Stimulated activated CD4-positive, alpha-beta T cell treated with anti-CD3 and anti-CD28 coated beads, Interleukin-2, amount 100 ng/mL, for 24 hours (primary cell): ENCODE data around the gene MPHOSPH8.

Experiments used
- DNase-seq, 2 donors: peaks; one replicate each; pipeline ENCODE4 v3.0.0-alpha.2; 2020

MPHOSPH8 gene, protein sequence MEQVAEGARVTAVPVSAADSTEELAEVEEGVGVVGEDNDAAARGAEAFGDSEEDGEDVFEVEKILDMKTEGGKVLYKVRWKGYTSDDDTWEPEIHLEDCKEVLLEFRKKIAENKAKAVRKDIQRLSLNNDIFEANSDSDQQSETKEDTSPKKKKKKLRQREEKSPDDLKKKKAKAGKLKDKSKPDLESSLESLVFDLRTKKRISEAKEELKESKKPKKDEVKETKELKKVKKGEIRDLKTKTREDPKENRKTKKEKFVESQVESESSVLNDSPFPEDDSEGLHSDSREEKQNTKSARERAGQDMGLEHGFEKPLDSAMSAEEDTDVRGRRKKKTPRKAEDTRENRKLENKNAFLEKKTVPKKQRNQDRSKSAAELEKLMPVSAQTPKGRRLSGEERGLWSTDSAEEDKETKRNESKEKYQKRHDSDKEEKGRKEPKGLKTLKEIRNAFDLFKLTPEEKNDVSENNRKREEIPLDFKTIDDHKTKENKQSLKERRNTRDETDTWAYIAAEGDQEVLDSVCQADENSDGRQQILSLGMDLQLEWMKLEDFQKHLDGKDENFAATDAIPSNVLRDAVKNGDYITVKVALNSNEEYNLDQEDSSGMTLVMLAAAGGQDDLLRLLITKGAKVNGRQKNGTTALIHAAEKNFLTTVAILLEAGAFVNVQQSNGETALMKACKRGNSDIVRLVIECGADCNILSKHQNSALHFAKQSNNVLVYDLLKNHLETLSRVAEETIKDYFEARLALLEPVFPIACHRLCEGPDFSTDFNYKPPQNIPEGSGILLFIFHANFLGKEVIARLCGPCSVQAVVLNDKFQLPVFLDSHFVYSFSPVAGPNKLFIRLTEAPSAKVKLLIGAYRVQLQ

DNA sequence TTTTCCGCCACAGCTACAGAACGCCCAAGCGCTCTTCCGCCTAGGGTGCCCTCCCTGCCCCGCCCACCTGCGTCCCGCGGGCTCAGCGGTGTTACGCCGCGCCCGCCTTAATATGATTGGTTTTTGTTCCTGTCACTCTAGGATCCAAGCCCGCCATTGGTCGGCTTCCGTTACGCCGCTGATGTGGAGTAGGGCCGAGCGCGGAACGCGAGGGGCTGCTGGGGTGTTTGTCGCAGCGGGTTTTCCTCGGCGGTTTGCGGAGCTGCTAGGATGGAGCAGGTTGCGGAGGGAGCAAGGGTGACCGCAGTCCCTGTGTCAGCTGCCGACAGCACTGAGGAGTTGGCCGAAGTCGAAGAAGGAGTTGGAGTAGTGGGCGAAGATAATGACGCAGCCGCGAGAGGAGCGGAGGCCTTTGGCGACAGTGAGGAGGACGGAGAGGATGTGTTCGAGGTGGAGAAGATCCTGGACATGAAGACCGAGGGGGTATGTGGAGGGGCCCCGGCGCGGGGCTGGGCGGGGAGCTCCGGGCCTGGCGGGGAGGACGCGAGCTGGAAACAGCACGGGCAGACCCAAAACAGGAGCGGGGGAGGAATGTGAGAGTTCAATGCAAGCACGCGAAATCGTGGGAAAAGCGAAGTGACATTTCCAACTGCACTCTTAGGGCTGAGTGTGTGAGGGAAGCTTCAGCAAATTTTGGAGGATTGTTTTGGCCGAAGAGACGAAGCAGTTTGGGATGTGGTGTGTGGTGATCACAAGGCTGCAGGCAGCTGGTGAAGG is at the start of gene MPHOSPH8:
MPHOSPH8 (plus strand) TSS at position 181 of the 777 bp plus-strand sequence; CDS start at position 271, 90 bp downstream.
- peak; percentile 91 to 93 for DNase-seq

DNA sequence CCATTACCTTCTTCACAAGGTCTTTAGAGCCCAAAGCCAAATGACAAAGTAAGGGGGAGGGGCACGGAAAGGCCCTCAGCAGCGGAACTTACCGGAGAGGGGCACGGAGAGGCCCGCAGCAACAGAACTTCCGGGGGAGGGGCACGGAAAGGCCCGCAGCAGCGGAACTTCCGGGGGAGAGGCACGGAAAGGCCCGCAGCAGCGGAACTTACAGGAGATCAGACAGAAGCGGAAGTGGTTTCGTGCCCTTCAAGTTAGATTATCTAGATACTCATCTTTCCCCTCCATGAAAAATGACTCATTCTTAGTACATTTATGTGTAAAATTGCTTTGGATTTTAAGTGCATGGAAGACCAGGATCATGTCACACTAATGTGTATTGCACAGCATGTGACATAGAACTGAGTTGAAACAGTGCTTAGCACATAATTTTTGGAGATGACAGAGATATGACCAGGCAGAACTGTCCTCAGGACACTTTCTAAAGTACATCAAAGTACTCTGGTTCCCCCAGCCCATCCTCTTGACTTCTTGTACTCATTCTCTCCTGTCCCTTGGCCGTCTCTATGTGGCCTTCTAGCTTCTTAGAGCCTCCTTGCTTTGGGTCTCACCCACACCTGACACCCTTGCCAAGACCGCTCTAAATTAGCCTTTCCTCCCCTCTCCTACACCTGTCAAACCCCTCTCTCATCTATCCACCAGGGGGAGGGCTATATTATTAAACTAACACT is 46.4 kb upstream of the MPHOSPH8 start:
- DNase-seq, result peak; percentile 79 to 80

DNA sequence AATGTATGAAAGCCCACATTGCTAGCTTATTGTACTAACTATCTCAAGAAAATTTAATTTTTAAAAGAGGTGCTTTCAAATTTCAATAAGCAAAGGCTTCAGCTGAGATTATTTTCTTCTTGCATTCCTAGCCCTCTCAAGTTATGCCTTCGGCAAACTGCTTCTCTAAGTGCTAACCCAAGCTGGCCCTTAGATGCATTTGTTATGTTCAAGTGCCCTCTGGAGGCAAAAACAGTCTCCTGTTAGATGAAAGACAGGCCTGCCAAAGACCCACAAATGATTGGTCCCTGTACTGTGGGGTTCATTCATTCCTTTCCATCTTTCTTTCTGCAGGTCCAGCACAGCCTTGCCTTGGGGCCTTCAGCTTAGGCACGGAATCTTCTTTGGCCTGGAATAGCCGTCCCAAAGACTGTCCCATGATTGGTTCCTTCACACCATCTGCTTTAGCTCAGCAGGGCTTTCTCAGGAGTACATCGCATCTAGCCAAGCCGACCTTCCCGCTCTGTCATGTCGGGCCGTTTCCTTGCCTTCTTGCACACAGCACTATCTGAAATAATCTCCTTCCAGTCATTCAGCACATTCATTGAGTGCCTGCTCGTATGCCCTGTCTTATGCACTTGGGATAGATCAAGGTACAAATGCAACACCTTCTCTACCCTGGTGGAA is 45.7 kb upstream of the MPHOSPH8 start:
- DNase-seq, result peak in 1 of 2 donors; percentile 34

DNA sequence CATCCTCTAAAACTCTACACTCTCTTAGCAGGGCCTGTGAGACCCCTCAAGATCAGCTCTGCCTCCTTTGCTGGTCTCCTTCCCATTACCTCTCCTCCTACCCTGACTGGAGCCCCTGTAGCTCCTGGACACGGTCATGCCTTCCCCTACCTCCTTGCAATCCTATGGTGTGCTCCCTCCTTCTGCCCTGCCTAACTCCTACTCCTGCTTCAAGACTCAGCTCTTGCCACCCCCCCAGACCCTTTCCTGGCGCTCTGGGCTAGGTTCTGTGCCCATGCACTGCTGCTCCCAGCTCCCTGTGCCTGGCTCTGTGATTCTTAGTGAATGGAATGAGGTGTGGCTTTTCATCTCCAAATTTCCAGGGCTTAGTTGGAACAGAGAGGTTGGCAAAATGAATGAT is 44.1 kb upstream of the MPHOSPH8 start:
- no peak for DNase-seq

DNA sequence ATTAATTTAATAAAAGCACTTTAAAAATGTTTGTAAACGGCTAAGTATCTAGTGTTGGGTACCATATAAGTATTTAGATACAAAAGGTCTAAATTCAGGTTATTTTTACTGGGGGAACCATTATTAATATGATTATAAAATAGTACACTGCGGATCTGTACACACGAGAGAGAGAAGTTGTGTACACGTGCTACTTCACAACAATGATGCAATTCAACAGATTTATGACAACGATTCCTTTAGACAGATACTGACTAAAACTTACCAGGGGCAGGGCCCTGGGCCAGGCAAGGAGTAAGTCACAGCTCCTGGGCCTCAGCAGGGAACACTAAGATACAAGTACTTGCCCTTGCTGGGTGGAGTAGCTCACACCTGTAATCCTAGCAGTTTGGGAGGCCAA is 43.0 kb upstream of the MPHOSPH8 start:
- no peak for DNase-seq

DNA sequence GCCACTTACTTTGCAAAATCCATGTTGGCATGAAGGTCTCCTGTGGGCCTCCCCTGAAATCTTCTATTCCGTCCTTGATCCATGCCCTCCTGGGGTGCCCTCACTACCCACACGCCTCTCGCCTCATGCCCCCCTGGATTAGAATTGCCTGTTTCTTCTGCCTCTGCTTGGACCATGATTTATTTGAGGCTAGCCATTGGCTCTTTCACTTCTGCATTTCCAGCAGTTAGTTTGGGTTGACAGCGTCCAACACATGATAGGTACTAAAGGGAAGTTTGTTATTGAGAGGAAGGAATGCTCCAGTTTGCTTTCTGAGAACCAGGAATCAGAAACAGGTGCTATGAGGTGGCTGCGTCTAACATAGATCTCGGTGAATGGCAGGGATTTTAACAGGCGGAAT is 41.6 kb upstream of the MPHOSPH8 start:
- no peak for DNase-seq

DNA sequence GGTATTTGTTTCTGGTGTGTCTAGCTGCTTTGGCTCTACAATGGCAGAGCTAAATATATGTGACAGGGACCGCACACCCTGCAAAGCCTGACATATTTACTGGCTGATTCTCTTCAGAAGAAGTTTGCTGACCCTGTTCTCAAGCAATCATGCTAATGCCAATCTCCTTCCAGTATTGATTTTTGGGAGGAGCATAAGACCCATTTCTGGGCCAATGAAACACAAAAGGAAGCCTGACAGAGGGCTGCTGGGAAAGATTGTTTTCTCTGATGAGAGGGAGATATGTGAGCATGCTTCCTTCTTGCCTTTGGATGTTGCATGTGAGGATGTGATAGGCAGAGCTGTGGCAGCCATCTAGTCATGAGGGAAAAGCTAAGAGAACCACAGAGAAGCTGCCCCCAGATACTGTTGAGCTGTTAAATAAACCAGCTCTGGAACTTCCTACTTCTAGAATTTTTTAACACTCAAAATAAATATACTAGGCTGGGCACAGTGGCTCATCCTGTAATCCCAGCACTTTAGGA is 40.7 kb upstream of the MPHOSPH8 start:
- DNase-seq, result no peak

DNA sequence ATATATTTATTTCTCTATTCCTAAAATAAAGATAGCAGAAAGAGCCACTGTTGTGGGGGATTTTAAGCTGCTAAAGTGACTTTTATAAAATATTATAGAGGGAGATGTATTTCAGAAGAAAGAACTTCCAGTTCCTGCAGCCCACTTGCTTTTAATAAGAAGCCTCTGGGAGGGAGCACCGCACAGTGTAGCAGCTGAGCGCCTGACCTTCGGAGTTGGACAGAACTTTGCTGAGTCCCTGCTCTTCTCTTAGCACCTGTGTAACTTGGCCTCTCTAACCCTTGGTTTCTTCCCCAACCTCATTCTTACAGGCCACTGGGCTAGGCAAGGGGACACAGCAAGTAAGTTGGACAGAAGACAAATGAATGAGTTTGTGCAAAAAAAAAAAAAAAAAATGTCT is 37.4 kb upstream of the MPHOSPH8 start:
- no peak for DNase-seq

DNA sequence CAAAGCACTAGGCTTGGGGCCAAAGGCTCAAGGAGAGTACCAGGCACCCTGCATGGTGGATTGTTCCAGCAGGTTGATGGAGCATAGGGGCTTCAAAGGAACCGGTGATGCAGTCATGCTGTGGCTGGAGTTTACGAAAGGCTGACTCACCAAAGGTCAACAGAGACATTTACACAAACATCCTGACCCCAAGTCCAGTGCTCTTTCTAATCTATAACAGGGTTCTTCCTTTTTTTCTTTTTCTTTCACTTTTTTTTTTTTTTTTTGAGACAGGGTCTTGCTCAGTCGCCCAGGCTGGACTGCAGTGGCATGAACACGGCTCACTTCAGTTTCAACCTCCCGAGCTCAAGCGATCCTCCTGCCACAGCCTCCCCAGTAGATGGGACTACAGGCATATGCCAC is 36.5 kb upstream of the MPHOSPH8 start:
- DNase-seq, result no peak

DNA sequence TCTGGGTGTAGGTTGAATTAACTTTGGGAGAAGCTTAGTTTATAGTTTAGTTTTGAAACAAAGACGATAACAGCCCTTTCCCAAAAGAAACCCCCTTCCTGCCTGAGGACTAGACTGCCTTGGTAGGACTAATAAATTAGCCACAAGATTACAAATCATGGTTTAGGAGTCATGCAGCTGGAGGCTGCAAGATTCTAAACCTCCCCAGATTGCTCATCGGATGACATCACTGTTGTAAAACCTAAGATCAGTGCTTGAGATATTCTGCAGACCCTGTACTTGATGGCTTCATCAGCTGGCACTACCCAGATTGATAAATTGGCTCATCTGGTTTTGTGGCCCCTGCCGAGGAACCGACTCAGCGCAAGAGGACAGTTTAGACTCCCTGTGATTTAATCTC is 35.9 kb upstream of the MPHOSPH8 start:
- no peak for DNase-seq

DNA sequence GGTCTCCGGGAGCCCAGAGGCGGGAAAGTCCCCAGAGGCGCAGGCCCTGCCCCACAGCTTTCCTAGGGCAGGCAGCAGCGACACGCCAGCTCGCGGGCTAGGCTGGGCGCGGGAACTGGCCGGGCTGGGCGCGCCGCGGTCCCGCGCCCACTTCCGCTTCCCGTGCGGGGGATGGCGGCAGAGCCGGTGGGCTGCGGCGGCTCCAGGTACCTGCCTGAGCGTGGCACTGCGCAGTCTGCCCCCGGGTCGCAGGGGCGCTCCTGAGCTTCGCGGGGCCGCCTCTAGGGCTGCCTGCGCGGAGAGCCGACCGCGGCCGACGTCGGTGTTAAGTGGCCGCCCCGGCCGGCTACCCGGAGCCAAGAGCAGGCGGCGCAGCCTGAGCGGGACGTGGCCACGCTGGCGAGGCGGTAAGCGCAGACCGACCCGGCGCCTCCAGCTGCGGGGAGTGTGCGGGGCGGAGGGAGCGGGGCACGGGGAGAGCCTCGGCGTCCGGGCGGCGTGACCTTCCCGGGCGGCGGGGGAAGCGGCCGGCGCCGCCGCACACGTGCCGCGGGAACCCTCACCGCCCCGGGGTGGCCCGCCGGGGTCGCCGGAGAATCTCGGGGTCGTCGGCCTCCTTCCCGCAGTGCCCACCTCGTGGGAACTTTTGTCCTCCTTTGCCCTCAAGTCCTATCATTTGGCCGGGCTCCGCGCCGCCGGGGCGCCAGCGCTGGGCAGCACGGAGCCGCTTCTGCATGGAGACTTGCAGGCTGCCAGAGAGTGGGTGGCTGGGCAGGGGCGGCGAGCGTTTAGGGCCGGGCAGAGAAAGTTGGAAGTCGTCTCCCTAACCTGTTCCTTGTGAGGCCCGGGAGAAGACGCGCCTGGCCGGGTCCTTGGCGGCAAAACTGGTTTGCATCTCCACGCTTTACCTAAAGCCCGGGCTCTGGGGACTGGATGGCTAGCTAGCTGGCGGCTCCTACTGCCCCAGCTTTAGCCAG is 31.4 kb upstream of the MPHOSPH8 start:
- peak; percentile 27 to 65 for DNase-seq

DNA sequence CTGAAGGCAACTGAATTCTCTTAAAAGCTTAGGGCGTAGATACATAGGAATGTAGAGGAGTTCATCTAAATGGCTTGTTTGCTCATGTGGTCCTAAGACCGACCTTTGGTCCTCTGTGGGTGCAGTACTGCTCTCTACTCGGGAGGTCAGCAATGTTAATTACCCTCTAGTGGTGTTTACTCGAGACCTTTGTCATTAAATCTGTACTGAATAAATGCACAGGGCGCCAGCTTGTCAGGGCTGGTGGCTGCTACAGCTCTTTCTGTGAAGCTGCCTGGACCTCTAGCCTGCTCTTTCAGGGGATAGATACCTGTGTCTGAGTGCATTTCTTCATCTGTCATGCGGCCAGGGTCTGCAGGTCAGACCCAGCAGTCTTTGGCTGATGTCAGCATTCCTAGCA is 29.2 kb upstream of the MPHOSPH8 start:
- DNase-seq, result no peak

DNA sequence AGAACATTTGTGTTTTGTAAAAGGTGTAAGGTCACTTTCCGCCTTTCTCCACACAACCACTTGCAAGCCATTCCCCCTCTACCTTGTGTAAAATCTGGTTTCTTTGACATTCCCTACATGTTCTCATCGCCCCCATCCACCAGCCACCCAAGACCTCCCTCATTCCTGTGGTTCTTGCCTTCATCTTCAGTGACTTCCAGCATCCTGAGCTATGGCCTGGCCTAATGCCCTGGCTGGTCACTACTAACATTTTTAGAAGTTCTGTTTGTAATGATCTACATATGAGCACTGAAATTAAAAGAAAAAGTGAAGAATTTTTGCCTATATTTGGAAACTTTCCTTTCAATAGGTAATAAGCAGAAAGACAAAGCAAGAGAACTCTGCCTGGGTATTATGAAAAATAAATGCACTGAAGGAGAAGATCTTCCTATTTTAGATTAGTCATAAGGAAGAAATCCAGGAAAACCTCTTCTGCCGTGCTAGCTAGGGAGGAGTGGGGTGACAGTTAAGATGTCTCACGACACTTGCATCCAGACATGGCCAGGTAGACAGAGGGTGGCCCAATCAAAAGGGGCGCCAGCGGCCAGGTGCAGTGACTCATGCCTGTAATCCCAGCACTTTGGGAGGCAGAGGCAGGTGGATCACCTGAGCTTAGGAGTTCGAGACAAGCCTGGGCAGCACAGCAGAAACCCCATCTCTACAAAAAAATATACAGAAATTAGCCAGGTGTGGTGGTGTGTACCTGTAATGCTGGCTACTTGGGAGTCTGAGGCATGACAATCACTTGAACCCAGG is 28.1 kb upstream of the MPHOSPH8 start:
- DNase-seq, result no peak

DNA sequence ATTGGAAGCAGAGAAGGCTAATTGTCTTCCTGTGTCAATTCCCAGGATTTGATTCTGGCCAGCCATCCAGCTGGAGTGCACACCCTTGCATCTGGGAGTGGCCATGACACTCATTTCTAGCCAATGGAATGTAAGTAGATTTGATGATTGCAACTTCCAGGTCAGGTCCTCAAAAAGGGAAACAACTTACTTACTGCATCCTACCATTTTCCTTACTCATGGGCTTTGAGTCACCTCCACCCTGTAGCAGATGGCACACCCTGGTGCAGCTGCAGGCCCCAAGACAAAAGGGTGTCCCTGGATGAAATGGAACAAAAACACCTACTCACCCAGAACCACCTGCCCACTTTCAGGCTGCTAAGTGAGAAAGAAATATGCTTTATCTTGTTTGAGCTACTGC is 27.3 kb upstream of the MPHOSPH8 start:
- DNase-seq, result no peak

DNA sequence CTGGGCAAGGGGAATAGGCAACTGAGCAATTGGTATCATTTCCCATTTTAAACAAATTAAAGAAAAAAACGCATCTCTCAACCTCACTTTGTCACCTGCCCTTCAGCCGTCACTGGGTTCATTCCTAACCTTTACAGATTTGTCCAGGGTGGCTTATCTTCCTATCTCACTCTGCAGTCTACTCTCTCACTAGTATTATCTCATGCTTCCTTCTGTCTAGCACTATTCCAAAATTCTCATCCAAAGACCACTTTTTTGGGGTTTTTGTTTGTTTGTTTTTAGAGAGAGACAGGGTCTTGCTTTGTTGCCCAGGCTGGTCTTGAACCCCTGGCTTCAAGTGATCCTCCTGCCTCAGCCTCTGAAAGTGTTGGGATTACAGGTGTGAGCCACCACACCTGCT is 26.7 kb upstream of the MPHOSPH8 start:
- no peak for DNase-seq

DNA sequence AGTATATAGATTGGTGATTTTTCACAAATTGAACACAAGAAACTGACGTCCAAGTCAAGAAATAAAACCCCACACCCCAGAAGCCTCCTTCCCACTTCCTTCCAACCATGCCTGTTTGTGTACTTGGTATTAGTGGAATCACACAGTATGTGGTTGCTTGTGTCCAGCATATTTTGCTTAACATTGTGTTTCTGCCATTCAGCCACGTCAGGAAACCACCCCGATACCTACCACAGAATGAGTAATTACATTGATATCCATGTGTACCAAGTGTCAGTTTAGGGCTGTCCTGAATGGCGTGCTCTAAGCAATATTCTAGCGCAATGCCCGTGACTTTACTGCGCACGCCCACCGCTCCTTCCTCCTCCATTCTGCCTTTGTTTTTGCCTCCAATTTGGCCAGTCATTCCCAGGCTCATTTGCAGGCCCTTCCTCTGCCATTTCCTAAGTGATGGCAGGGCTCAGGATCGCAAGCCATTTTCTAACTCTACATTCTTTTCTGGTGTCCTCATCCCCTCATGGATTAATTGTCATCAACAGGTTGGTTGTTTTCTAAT is 25.9 kb upstream of the MPHOSPH8 start:
- no peak for DNase-seq

DNA sequence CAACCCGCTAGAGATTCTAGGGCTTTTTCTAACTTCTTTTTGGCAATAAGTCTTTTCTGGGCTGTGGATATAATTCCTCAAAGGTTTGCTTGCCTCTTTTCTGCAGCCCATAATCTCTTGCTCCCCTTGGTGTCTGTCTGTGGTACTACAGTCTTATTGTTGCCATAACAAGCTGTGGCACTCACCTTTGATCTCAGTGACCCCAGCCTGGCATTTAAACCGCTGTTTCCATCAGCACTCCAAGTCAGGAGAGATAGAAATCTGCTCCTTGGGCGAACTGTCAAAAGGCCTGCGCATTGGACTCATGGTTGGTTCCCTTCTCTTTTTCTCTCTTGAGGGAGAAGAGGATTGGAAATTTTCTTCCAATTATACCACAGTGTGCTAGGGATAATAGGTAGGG is 14.5 kb upstream of the MPHOSPH8 start:
- DNase-seq, result no peak

DNA sequence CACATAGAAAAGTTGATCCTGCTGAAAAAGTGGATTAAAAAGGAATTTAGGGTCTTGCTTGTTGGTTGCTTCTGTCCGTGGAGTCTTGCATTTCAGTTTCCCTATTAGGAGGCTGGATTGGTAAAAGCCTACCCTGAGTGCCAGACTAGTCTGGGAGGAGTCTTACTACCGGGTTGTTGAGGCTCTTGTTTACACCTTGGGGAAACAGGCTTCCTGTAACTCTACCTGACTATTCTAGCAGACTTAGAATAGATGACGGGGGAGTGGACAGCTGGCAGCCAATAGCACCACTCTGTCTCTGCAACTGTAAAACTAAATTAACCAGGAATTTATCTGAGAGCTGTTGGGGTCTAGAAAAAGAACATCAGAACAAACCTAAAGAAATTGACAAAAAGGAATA is 11.3 kb upstream of the MPHOSPH8 start:
- no peak for DNase-seq

DNA sequence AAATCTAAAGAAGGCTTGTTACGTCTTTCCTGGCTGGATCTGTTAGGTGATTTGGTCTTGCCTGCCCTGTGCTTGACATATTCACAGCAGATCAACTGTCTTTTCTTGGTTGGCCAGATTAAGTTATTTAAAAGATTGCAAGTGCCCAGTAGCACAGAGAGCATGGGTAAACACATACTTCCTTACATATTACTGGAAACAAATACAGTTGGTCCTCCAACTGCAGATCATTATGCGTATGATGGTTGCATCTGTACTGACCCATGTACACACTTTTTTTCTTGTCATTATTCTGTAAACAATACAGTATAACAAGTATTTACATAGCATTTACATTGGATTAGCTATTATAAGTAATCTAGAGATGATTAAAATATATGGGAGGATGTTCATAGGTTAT is 9.2 kb upstream of the MPHOSPH8 start:
- no peak for DNase-seq
